ENCODE measurements around the gene KCNMB2.

DNA sequence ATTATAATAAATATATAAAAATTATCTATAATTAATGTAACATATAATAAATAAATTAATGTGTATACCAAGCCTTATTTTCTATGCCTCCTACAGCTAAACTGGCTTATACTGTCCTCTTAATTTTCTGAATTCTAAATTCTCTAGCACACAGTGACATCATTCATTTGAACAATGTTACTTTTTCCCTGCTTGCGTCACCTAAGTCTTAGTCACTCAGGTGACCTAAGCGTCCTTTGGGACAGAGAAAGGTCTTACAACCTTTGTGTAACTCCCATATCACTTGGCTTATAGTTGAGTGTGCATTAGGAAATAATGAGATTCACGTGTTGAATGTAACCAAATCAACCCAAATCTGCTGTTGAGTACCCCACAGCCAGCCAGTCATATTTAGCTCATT is 48.5 kb upstream of the KCNMB2 start:
- TF ChIP-seq RFX5 (IDR thresholded peaks at IDR 0.05; ENCODE audit: low read length) (no peak), POLR2AphosphoS5 (IDR thresholded peaks at IDR 0.05; ENCODE audit: low read depth, low read length) (no peak), NFIC (IDR thresholded peaks at IDR 0.05; ENCODE audit: borderline replicate concordance) (no peak), EZH2phosphoT487 (IDR thresholded peaks at IDR 0.05; ENCODE audit: borderline replicate concordance, low read depth) (no peak), CHD2 (IDR thresholded peaks at IDR 0.05; ENCODE audit: low read length, partially characterized antibody) (no peak), GATA2 (CRISPR knock-in tag; IDR thresholded peaks at IDR 0.05) (no peak), JUND (IDR thresholded peaks at IDR 0.05) (no peak), FOXM1 (IDR thresholded peaks at IDR 0.05; ENCODE audit: low read depth) (no peak)
- TF ChIP-seq, protein P1, sequence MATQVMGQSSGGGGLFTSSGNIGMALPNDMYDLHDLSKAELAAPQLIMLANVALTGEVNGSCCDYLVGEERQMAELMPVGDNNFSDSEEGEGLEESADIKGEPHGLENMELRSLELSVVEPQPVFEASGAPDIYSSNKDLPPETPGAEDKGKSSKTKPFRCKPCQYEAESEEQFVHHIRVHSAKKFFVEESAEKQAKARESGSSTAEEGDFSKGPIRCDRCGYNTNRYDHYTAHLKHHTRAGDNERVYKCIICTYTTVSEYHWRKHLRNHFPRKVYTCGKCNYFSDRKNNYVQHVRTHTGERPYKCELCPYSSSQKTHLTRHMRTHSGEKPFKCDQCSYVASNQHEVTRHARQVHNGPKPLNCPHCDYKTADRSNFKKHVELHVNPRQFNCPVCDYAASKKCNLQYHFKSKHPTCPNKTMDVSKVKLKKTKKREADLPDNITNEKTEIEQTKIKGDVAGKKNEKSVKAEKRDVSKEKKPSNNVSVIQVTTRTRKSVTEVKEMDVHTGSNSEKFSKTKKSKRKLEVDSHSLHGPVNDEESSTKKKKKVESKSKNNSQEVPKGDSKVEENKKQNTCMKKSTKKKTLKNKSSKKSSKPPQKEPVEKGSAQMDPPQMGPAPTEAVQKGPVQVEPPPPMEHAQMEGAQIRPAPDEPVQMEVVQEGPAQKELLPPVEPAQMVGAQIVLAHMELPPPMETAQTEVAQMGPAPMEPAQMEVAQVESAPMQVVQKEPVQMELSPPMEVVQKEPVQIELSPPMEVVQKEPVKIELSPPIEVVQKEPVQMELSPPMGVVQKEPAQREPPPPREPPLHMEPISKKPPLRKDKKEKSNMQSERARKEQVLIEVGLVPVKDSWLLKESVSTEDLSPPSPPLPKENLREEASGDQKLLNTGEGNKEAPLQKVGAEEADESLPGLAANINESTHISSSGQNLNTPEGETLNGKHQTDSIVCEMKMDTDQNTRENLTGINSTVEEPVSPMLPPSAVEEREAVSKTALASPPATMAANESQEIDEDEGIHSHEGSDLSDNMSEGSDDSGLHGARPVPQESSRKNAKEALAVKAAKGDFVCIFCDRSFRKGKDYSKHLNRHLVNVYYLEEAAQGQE (IDR thresholded peaks at IDR 0.05; ENCODE audit: low read depth, low read length): no peak
- TF ChIP-seq, protein P2, sequence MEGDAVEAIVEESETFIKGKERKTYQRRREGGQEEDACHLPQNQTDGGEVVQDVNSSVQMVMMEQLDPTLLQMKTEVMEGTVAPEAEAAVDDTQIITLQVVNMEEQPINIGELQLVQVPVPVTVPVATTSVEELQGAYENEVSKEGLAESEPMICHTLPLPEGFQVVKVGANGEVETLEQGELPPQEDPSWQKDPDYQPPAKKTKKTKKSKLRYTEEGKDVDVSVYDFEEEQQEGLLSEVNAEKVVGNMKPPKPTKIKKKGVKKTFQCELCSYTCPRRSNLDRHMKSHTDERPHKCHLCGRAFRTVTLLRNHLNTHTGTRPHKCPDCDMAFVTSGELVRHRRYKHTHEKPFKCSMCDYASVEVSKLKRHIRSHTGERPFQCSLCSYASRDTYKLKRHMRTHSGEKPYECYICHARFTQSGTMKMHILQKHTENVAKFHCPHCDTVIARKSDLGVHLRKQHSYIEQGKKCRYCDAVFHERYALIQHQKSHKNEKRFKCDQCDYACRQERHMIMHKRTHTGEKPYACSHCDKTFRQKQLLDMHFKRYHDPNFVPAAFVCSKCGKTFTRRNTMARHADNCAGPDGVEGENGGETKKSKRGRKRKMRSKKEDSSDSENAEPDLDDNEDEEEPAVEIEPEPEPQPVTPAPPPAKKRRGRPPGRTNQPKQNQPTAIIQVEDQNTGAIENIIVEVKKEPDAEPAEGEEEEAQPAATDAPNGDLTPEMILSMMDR (IDR thresholded peaks at IDR 0.05): no peak
- TF ChIP-seq, protein P3, sequence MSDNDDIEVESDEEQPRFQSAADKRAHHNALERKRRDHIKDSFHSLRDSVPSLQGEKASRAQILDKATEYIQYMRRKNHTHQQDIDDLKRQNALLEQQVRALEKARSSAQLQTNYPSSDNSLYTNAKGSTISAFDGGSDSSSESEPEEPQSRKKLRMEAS (IDR thresholded peaks at IDR 0.05; ENCODE audit: low read depth): no peak
- TF ChIP-seq, protein P4, sequence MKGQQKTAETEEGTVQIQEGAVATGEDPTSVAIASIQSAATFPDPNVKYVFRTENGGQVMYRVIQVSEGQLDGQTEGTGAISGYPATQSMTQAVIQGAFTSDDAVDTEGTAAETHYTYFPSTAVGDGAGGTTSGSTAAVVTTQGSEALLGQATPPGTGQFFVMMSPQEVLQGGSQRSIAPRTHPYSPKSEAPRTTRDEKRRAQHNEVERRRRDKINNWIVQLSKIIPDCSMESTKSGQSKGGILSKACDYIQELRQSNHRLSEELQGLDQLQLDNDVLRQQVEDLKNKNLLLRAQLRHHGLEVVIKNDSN (IDR thresholded peaks at IDR 0.05; ENCODE audit: borderline replicate concordance, low read depth): no peak
- TF ChIP-seq, protein P5, sequence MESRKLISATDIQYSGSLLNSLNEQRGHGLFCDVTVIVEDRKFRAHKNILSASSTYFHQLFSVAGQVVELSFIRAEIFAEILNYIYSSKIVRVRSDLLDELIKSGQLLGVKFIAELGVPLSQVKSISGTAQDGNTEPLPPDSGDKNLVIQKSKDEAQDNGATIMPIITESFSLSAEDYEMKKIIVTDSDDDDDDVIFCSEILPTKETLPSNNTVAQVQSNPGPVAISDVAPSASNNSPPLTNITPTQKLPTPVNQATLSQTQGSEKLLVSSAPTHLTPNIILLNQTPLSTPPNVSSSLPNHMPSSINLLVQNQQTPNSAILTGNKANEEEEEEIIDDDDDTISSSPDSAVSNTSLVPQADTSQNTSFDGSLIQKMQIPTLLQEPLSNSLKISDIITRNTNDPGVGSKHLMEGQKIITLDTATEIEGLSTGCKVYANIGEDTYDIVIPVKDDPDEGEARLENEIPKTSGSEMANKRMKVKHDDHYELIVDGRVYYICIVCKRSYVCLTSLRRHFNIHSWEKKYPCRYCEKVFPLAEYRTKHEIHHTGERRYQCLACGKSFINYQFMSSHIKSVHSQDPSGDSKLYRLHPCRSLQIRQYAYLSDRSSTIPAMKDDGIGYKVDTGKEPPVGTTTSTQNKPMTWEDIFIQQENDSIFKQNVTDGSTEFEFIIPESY (IDR thresholded peaks at IDR 0.05; ENCODE audit: borderline replicate concordance, low read depth): no peak

Measured in SK-N-SH (cell line).